AG09309 (cell line): ENCODE measurements around the gene CLDN24.

ENCODE experiments used
- DNase-seq: peaks from one replicate; pipeline ENCODE4 v3.0.0-alpha.2; 2010; ENCODE audit warnings: low read depth
- H3K4me3 ChIP-seq: 2 replicates; pipeline ENCODE4 v1.5.1; 2011; ENCODE audit warnings: mild to moderate bottlenecking, low read depth, low read length, moderate library complexity; ENCODE audit not compliant: control insufficient read depth
- TF ChIP-seq, protein P1 (sequence below): IDR thresholded peaks from 2 replicates; pipeline ENCODE4 v1.5.1; 2011; ENCODE audit warnings: mild to moderate bottlenecking, low read depth, low read length, inconsistent platforms; ENCODE audit not compliant: insufficient read depth, control insufficient read depth; ENCODE audit errors: missing control alignments

CLDN24 gene

DNA sequence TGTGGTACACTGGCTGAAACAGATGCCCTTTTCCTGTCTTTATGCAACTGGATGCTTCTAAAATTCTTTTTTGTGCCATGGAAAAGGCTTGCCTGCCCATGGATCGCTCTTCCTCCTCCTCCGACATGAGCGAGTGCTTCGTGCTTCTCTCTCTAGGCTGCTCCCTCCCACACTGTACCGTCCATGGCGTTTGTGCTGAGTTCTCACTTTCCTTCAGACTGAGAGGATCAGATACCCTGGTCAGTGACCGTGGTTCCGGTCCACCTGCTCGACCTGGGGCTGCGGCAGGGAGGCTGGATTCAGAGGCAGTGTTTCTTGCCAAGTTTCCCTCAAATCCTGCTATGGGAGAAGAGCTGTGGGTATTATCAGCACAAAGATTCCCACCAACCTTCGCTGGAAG lies 10.2 kb upstream of the CLDN24 start:
- H3K4me3 ChIP-seq, result no peak overlapping the region
- TF ChIP-seq, protein P1, sequence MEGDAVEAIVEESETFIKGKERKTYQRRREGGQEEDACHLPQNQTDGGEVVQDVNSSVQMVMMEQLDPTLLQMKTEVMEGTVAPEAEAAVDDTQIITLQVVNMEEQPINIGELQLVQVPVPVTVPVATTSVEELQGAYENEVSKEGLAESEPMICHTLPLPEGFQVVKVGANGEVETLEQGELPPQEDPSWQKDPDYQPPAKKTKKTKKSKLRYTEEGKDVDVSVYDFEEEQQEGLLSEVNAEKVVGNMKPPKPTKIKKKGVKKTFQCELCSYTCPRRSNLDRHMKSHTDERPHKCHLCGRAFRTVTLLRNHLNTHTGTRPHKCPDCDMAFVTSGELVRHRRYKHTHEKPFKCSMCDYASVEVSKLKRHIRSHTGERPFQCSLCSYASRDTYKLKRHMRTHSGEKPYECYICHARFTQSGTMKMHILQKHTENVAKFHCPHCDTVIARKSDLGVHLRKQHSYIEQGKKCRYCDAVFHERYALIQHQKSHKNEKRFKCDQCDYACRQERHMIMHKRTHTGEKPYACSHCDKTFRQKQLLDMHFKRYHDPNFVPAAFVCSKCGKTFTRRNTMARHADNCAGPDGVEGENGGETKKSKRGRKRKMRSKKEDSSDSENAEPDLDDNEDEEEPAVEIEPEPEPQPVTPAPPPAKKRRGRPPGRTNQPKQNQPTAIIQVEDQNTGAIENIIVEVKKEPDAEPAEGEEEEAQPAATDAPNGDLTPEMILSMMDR, result no peak
- no peak for DNase-seq

DNA sequence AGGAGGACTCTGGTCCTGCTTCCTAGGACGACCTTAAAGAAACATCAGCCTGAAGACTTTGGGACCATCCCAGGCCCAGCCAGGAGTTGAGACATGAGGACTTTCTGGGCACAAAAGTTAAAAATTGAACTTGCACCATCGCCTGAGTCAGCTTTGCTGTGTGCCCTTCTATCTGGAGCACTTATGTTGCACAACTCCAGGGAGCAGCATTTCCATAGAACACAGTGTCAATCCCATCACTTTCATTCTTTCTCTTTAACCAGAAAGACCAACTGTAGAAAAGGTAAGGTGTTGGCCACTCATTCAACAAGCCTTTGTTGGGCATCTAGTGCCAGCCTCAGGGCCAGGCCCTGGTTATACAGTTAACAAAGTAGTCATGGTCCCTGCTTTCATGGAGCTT lies 8.6 kb upstream of the CLDN24 start:
- TF ChIP-seq, protein P1, result no peak
- DNase-seq, result no peak

DNA sequence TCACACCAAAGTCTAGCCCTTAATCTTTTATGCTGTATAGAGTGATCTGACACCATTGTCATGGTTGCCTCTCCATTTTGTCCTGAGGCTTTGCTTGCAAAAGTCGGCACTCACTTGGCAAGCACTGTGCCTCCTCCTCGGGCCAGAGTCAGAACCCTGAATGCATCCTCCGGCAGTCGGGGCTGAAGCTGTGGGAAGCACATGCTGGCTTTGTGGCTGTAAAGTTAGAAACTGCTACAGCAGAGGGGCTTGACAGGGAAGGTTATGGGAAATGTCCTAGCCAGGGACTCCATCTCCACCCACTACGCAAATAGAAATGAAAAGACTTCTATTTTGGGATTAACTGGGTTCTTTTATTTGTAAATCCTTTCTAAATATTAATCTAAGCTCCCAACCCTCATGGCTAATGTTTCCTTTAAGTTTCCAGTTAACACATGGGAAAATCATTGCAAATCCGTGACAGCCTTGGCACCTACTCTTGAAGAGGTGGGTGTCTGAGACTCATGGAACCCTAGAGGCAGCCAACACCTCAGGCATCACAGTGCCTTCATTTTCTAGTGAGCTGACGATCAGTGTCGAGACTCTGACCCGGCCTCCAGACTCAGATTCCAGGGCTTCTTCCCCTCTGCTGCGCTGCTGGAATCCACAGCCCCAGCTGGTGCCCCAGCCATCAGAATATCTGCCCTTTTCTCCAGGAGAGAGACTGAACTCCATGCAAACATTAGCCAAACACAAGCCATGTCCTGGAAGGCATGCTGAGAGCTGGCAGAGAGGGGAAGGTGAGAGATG lies 7.9 kb upstream of the CLDN24 start:
- no peak for DNase-seq
- TF ChIP-seq, protein P1, result no peak
- H3K4me3 ChIP-seq, result no peak overlapping the region

More for the DNA sequence above, 8.6 kb upstream of the CLDN24 start:
- no peak overlapping the region for H3K4me3 ChIP-seq

DNA sequence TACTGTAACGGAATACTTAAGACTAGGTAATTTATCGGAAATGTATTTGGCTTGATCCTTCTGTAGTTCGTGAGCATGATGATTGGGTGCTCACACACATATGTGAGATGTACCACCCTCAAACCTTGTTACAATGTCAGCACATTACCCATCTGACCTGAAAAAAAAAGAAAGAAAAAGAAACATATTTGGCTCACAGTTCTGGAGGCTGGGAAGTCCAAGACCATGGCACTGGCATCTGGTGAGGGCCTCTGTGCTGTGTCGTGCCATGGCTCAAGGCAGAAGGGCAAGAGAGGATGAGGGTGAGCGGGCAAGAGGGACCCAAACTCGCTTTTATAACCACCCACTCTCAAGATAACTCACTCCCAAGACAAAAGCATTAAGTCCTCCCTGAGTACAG lies 7.0 kb upstream of the CLDN24 start:
- TF ChIP-seq, protein P1, result no peak
- no peak overlapping the region for H3K4me3 ChIP-seq

DNA sequence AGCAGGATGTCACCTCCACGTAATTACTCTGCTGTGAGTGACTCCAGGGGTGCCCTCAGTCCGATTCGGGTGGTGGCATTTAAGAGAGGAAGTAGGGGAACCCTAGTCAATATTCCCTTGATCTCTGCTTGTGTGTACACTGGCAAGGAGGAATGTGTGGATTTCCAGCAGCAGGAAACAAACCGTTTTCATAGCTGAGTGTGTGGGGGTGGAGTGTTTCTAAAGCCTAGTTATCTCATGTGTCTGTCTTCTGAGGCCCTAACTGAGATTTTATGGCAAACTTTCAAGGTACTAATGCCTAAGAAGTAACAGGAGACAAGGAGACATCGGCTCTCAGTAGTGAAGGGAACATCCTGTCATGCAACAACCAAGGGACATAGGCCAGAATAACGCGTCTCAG lies 6.6 kb upstream of the CLDN24 start:
- H3K4me3 ChIP-seq, result no peak overlapping the region
- DNase-seq, result no peak
- TF ChIP-seq, protein P1, result no peak

More for the DNA sequence above, 7.0 kb upstream of the CLDN24 start:
- no peak for DNase-seq

DNA sequence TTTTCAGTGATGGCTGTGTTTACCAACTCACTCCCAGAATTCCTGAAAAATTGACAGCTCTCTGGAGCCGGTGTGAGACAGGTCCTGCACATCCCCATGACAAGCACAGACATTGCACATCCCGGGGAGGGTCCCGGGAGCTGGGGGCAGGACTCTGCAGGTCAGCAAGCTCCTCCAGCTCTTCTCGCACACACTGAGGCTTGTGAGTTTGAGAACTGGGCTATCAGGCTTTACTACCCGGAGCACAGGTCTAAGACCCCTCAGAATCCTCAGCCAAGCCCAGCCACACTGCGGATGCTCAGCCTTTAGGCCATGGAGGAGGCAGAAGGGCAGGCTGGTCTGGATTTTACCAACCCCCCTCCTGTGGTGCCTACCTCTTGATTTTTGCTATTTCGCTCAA lies 5.6 kb upstream of the CLDN24 start:
- no peak for DNase-seq
- no peak overlapping the region for H3K4me3 ChIP-seq
- TF ChIP-seq, protein P1, result no peak
